Stimulated activated naive CD8-positive, alpha-beta T cell treated with anti-CD3 and anti-CD28 coated beads, Interleukin-15, Interleukin-2, amounts not matched to agents 100 ng/mL and 50 ng/mL, for 24 hours (primary cell): Measurements from ENCODE around the gene GPX4.

Source experiments
- H3K27ac Mint-ChIP-seq: one replicate; pipeline ENCODE4 v1.8.0; 2021; ENCODE audit warnings: mild to moderate bottlenecking, mixed read lengths
- H3K27me3 Mint-ChIP-seq: one replicate; pipeline ENCODE4 v1.8.0; 2021; ENCODE audit warnings: mixed read lengths
- H3K36me3 Mint-ChIP-seq: one replicate; pipeline ENCODE4 v1.8.0; 2021; ENCODE audit warnings: low read depth, mixed read lengths
- H3K4me1 Mint-ChIP-seq: one replicate; pipeline ENCODE4 v1.8.0; 2021; ENCODE audit warnings: low read depth, mixed read lengths
- H3K4me3 Mint-ChIP-seq: one replicate; pipeline ENCODE4 v1.8.0; 2021; ENCODE audit warnings: mild to moderate bottlenecking, mixed read lengths
- H3K9me3 Mint-ChIP-seq: one replicate; pipeline ENCODE4 v1.8.0; 2021; ENCODE audit warnings: mixed read lengths

GPX4 gene

GRCh38 chr19:1087813-1088415, 15.9 kb upstream of the GPX4 start:
- Mint-ChIP-seq H3K27me3 (no peaks in the 10 kb centered on the region), H3K9me3 (no peaks in the 10 kb centered on the region), H3K4me3 (peak overlapping the region; percentile 28), H3K4me1 (peaks cover 63% of the 10 kb centered on the region), H3K36me3 (peaks cover 30% of the 10 kb centered on the region), H3K27ac (peak overlapping the region; percentile 88)

GRCh38 chr19:1088416-1089010, 15.3 kb upstream of the GPX4 start:
- no peaks in the 10 kb centered on the region for H3K27me3 Mint-ChIP-seq
- peaks cover 68% of the 10 kb centered on the region for H3K4me1 Mint-ChIP-seq
- H3K9me3 Mint-ChIP-seq, result no peaks in the 10 kb centered on the region
- H3K27ac Mint-ChIP-seq, result peak overlapping the region; percentile 88
- peaks cover 28% of the 10 kb centered on the region for H3K36me3 Mint-ChIP-seq
- no peak overlapping the region for H3K4me3 Mint-ChIP-seq

- Mint-ChIP-seq H3K4me3 (no peak overlapping the region), H3K4me1 (peaks cover 69% of the 10 kb centered on the region), H3K27me3 (no peaks in the 10 kb centered on the region), H3K9me3 (no peaks in the 10 kb centered on the region), H3K36me3 (peaks cover 22% of the 10 kb centered on the region), H3K27ac (no peak overlapping the region)
These were observed 14.5 kb upstream of the GPX4 start for GRCh38 chr19:1089126-1089771.

- Mint-ChIP-seq H3K4me3 (no peak overlapping the region), H3K27ac (no peak overlapping the region), H3K4me1 (peaks cover 68% of the 10 kb centered on the region), H3K9me3 (no peaks in the 10 kb centered on the region), H3K36me3 (peaks cover 17% of the 10 kb centered on the region), H3K27me3 (no peaks in the 10 kb centered on the region)
These were observed 13.9 kb upstream of the GPX4 start for GRCh38 chr19:1089891-1090290.

GRCh38 chr19:1090731-1091543, 12.9 kb upstream of the GPX4 start:
- Mint-ChIP-seq H3K36me3 (peaks cover 9% of the 10 kb centered on the region), H3K27me3 (no peaks in the 10 kb centered on the region), H3K4me3 (peak overlapping the region; percentile 41), H3K27ac (peak overlapping the region; percentile 21), H3K4me1 (peaks cover 72% of the 10 kb centered on the region), H3K9me3 (no peaks in the 10 kb centered on the region)

GRCh38 chr19:1091544-1092175, 12.1 kb upstream of the GPX4 start:
- H3K36me3 Mint-ChIP-seq, result peaks cover 9% of the 10 kb centered on the region
- H3K4me1 Mint-ChIP-seq, result peaks cover 73% of the 10 kb centered on the region
- H3K4me3 Mint-ChIP-seq, result no peak overlapping the region
- H3K27ac Mint-ChIP-seq, result no peak overlapping the region
- no peaks in the 10 kb centered on the region for H3K27me3 Mint-ChIP-seq
- H3K9me3 Mint-ChIP-seq, result no peaks in the 10 kb centered on the region

GRCh38 chr19:1093330-1093729, 10.5 kb upstream of the GPX4 start:
- Mint-ChIP-seq H3K9me3 (no peaks in the 10 kb centered on the region), H3K27ac (peak overlapping the region; percentile 76), H3K4me3 (peak overlapping the region; percentile 93), H3K27me3 (no peaks in the 10 kb centered on the region), H3K36me3 (no peaks in the 10 kb centered on the region), H3K4me1 (peaks cover 60% of the 10 kb centered on the region)

GRCh38 chr19:1093811-1094553, 9.8 kb upstream of the GPX4 start:
- H3K27ac Mint-ChIP-seq, result peak overlapping the region; percentile 93
- no peaks in the 10 kb centered on the region for H3K36me3 Mint-ChIP-seq
- H3K27me3 Mint-ChIP-seq, result no peaks in the 10 kb centered on the region
- no peaks in the 10 kb centered on the region for H3K9me3 Mint-ChIP-seq
- H3K4me1 Mint-ChIP-seq, result peaks cover 61% of the 10 kb centered on the region
- peak overlapping the region; percentile 93 for H3K4me3 Mint-ChIP-seq

GRCh38 chr19:1094655-1094977, 9.2 kb upstream of the GPX4 start:
- Mint-ChIP-seq H3K27me3 (no peaks in the 10 kb centered on the region), H3K36me3 (no peaks in the 10 kb centered on the region), H3K27ac (peak overlapping the region; percentile 93), H3K4me1 (peaks cover 64% of the 10 kb centered on the region), H3K4me3 (peak overlapping the region; percentile 93), H3K9me3 (no peaks in the 10 kb centered on the region)

GRCh38 chr19:1094978-1095701, 8.7 kb upstream of the GPX4 start, which contains the start of gene POLR2E:
Gene POLR2E (minus strand): TSS chr19:1095375. CDS start chr19:1095315, 60 bp downstream.
- H3K27me3 Mint-ChIP-seq, result no peaks in the 10 kb centered on the region
- no peaks in the 10 kb centered on the region for H3K36me3 Mint-ChIP-seq
- H3K9me3 Mint-ChIP-seq, result no peaks in the 10 kb centered on the region
- peak within 1 kb of the TSS; percentile 93 for H3K4me3 Mint-ChIP-seq
- peaks cover 69% of the 10 kb centered on the region for H3K4me1 Mint-ChIP-seq
- peak within 1 kb of the TSS; percentile 93 for H3K27ac Mint-ChIP-seq

- H3K4me1 Mint-ChIP-seq, result peaks cover 79% of the 10 kb centered on the region
- no peaks in the 10 kb centered on the region for H3K27me3 Mint-ChIP-seq
- H3K36me3 Mint-ChIP-seq, result no peaks in the 10 kb centered on the region
- peak overlapping the region; percentile 84 for H3K27ac Mint-ChIP-seq
- H3K4me3 Mint-ChIP-seq, result no peak overlapping the region
- no peaks in the 10 kb centered on the region for H3K9me3 Mint-ChIP-seq
These were observed 6.0 kb upstream of the GPX4 start for GRCh38 chr19:1097810-1098176.

- no peaks in the 10 kb centered on the region for H3K27me3 Mint-ChIP-seq
- H3K27ac Mint-ChIP-seq, result peak overlapping the region; percentile 84
- no peaks in the 10 kb centered on the region for H3K9me3 Mint-ChIP-seq
- H3K36me3 Mint-ChIP-seq, result no peaks in the 10 kb centered on the region
- peaks cover 79% of the 10 kb centered on the region for H3K4me1 Mint-ChIP-seq
- H3K4me3 Mint-ChIP-seq, result no peak overlapping the region
These were observed 5.4 kb upstream of the GPX4 start for GRCh38 chr19:1098177-1099051.

GRCh38 chr19:1101337-1101698, 2.5 kb upstream of the GPX4 start:
- Mint-ChIP-seq H3K27me3 (no peaks in the 10 kb centered on the region), H3K4me3 (peak overlapping the region; percentile 25), H3K36me3 (no peaks in the 10 kb centered on the region), H3K9me3 (no peaks in the 10 kb centered on the region), H3K27ac (peak overlapping the region; percentile 53), H3K4me1 (peaks cover 57% of the 10 kb centered on the region)
